22Rv1 (cell line): ENCODE data around the gene GTPBP4.

Experiments used
- H3K27ac ChIP-seq: fragments of 450-650 bp; 2 replicates; pipeline ENCODE4 v1.5.1; 2017
- CTCF ChIP-seq: fragments of 450-650 bp; IDR thresholded peaks from 2 replicates; pipeline ENCODE4 v1.5.1; 2017; ENCODE audit warnings: mild to moderate bottlenecking
- ZFX ChIP-seq: fragments of 450-650 bp; IDR thresholded peaks from 2 replicates; pipeline ENCODE4 v1.6.1; 2017; ENCODE audit warnings: antibody characterized with exemption, borderline replicate concordance

GTPBP4 gene

DNA sequence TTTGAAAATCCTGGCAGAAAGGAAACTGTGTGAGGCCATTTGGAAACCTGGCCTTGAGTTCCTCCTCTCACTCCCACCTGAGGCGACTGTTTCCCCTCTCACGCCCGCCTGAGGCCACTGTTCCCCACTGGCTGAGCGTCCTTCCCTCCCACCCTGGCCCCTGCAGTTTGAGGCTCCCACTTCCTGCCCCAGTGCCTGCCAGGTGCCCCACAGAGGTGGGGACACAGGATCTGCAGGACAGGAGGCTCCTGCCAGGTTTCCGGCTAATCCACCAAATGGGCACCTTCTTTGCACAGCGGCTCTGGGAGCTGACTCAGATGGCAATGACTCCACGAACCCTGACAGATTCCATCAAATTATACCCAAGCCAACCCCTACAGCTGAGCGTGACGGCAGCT, 32.4 kb upstream of the GTPBP4 start:
- H3K27ac ChIP-seq = no peak overlapping the region
- no peak for TF ChIP-seq ZFX
- no peak for TF ChIP-seq CTCF

DNA sequence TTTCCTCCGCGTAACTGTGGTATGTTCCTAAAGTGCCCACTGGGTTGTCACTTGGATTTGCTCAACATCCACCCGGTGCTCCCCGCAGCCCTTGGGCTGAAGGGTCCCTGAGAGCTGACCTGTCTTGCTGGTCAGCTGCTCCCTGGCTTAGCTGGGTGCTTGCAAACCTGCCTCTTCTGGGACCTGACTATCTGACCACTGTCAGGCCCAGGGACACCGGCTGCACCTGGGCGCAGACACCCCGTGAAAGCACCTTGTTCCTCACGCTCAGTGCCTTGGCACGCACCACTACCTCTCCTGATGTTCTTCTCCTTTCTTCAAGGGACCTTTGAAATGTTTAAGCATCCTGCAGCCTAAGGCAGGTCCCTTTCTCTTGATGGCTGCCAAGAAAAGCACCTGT, 30.1 kb upstream of the GTPBP4 start:
- H3K27ac ChIP-seq = no peak overlapping the region
- no peak for TF ChIP-seq CTCF
- no peak for TF ChIP-seq ZFX

DNA sequence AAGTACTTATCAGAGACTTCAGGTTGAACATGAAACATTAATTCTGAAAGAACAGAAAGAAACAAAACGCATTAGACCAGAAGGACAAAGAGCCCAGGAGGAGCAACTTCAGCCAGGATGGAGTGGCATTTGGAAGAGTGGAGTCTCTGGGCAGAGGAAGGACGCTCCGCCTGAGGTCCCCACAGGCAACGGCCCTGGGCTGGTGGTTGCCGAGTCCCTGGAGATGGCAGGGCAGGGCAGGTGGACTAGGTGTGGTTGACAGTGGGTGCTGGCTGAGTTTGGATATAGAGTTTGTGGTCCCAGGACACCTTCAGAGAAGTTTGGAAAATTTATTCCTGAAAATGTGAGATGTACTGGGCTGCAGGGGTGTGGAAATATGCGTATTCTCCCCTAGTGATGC, 29.4 kb upstream of the GTPBP4 start:
- TF ChIP-seq ZFX (no peak), CTCF (no peak)
- no peak overlapping the region for H3K27ac ChIP-seq

DNA sequence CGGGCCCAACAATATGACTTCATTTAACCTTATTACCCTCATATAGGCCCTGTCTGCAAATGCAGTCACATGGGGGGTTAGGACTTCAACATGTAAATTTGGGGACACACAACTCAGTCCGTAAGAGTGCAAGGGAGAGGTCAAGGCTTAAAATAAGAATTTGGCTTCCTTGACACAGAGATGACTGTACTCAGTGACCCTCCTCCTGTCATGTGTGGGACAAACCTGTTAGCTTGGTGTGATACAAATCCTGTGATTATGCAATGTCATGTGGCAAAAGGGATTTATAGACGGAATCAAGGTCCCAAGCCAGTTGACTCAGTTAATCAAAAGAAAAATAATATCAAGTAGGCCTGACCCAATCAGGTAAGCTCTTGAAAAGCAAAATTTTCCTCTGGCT, 25.9 kb upstream of the GTPBP4 start:
- TF ChIP-seq ZFX = no peak
- no peak for TF ChIP-seq CTCF

DNA sequence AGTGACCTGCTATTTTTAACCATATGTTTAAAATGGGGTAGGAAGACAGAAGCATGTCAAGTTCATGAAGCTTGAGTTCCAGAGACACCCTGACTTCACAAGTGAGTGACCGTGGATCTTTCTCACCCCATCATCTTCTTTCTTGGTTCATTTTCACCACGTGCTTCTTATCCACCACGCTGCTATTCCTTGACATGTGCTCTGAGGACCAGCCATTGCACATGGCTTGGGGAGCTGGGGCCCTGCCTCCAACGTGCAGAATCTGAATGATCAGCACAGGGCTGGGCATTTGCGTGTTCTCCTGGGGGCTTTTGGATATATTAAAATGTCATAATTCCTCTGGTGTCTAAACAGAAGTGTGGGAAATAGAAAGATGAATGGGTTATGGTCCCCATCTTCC, 25.0 kb upstream of the GTPBP4 start:
- TF ChIP-seq CTCF = no peak
- TF ChIP-seq ZFX = no peak
- H3K27ac ChIP-seq = no peak overlapping the region

More for the DNA sequence above, 25.9 kb upstream of the GTPBP4 start:
- H3K27ac ChIP-seq = no peak overlapping the region

GRCh38 chr10:963655-964054, 24.6 kb upstream of the GTPBP4 start:
- TF ChIP-seq CTCF = no peak
- TF ChIP-seq ZFX = no peak
- no peak overlapping the region for H3K27ac ChIP-seq

GRCh38 chr10:964321-964987, 23.8 kb upstream of the GTPBP4 start:
- TF ChIP-seq CTCF = no peak
- TF ChIP-seq ZFX = no peak

More at GRCh38 chr10:964321-964987, 23.8 kb upstream of the GTPBP4 start:
- H3K27ac ChIP-seq = no peak overlapping the region
